GM18873 (cell line): ENCODE data around the gene ANKRD9.
"Not testable (repeated sequence)": the region's sequence is repeated elsewhere in the genome, so short reads cannot be mapped to it uniquely, and the experiment has no call there.

Experiments used
- ATAC-seq: cut with Tn5 transposase; IDR thresholded peaks from one replicate; pipeline ENCODE4 v1.9.1; 2021; ENCODE audit warnings: mild to moderate bottlenecking, moderate library complexity, moderate number of reproducible peaks; ENCODE audit not compliant: unreplicated experiment, low FRiP score

ANKRD9 gene

GRCh38 chr14:102538602-102539543 is 29.3 kb upstream of the ANKRD9 start:
- no peak for ATAC-seq

GRCh38 chr14:102537981-102538601 is 28.5 kb upstream of the ANKRD9 start:
- no peak for ATAC-seq

- no peak for ATAC-seq
Observed at GRCh38 chr14:102532204-102532658, 22.7 kb upstream of the ANKRD9 start.

DNA sequence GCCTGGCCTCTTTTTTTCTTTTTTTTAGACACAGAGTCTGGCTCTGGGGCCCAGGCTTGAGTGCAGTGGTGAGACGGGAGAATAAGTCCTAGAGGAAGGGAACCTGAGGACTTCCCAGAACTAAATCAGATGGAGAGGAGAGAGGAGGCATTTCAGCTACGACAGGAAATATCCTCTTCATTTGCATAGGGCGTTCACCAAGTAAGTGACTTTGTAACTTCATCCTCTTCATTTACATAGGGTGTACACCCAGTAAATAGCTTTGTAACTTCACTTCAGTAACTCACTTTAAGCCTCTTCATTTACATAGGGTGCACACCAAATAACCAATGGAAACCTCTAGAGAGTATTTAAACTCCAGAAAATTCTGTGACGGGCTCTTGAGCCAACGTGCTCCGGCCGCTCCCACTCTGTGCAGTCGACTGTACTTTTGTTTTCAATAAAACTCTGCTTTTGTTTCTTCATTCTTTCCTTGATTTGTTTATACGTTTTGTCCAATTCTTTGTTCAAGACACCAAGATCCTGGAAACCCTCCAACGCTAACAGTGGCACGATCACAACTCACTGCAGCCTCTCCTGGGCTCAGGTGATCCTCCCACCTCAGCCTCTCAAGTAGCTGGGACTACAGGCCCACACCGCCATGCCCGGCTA is 21.4 kb upstream of the ANKRD9 start:
- no peak for ATAC-seq

DNA sequence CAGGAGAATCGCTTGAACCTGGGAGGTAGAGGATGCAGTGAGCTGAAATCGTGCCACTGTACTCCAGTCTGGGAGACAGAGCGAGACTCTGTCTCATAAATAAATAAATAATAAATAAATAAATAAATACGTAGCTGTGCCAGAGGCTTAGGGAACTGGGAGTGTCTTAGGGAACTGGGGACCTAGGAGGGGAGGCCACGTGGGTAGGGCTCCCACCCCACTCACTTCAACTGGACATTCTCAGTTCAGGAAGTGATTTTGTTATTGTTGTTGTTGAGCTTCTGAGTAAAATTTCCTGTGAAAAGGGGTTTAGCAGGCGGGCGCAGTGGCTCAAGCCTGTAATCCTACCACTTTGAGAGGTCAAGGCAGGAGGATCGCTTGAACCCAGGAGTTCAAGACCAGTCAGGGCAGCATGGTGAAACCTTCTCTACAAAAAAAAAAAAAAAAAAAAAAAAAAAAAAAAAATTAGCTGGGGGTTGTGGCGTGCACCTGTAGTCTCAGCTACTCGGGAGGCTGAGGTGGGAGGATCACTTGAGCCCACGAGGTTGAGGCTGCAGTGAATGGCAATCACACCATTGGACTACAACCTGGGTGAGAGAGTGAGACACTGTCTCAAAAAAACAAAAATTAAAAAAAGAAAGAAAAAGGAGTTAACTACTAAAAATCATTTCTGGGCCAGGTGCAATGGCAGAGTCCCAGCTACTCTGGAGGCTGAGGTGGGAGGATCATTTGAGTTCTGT is 19.0 kb upstream of the ANKRD9 start:
- ATAC-seq, result no peak

DNA sequence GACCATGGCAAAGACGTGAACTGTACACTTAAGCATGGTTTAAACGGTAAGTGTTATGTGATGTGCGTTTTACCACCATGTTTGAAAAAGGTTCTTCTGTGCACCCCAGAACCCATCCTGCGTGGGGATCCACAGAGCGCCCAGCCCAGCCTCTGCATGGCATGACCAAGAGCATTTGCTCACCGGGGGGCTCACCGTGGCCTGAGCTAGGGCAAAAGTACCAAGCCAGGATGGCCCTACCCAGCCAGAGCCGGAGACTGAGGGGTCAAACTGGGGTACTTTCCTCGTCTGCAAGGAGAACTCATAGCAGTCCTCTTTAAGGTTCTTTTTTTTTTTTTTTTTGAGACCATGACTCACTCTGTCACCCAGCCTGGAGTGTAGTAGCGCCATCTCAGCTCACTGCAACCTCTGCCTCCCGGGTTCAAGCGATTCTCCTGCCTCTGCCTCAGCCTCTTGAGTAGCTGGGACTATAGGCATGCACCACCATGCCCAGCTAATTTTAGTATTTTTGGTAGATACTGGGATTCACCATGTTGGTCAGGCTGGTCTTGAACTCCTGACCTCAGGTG is 16.4 kb upstream of the ANKRD9 start:
- no peak for ATAC-seq

DNA sequence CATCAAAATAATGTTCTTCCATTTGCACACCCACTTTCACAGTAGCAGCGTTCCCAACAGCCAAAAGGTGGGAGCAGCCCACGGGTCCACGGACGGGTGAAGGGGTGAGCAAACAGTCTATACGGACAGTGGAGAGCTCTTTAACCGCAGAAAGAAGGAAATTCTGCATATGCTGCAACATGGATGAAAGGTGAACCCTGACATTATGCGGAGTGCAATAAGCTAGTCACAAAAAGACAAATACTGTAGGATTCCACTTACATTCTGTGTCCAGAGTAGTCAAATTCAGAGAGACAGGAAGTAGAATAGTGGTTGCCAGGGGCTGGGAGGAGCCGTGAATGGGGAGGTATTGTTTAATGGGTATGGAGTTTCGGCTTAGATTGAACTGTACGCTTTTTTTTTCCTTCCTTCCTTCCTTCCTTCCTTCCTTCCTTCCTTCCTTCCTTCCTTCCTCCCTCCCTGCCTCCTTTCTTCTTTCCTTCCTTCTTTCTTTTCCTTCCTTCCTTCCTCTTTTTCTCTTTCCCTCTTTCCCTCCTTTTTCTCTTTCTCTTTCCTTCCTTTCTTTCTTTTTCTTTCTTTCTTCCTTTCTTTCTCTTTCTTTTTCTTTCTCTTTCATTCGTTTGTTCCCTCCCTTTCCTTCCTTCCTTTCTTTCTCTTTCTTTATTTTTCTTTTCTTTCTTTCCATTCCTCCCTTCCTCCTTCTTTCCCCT is 15.8 kb upstream of the ANKRD9 start:
- ATAC-seq, result no peak

- peak; percentile 99 for ATAC-seq
Observed at GRCh38 chr14:102524451-102525218, 15.1 kb upstream of the ANKRD9 start.

GRCh38 chr14:102523569-102524450 is 14.2 kb upstream of the ANKRD9 start:
- no peak for ATAC-seq

DNA sequence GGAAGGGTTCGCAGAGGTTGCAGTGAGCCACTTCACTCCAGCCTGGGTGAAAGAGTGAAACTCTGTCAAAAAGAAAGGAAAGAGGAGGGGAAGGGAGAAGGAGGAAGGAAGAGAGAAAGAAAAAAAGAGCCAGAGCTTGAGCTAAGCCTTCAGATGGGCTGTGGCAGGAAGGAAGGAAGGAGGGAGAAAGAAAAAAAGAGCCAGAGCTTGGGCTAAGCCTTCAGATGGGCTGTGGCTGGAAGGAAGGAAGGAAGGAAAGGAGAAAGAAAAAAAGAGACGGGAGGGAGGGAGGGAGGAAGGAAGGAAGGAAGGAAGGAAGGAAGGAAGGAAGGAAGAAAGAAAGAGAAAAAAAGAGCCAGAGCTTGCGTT is 13.6 kb upstream of the ANKRD9 start:
- ATAC-seq, result no peak

- not testable (repeated sequence) for ATAC-seq
Observed at GRCh38 chr14:102519709-102520108, 10.1 kb upstream of the ANKRD9 start.

DNA sequence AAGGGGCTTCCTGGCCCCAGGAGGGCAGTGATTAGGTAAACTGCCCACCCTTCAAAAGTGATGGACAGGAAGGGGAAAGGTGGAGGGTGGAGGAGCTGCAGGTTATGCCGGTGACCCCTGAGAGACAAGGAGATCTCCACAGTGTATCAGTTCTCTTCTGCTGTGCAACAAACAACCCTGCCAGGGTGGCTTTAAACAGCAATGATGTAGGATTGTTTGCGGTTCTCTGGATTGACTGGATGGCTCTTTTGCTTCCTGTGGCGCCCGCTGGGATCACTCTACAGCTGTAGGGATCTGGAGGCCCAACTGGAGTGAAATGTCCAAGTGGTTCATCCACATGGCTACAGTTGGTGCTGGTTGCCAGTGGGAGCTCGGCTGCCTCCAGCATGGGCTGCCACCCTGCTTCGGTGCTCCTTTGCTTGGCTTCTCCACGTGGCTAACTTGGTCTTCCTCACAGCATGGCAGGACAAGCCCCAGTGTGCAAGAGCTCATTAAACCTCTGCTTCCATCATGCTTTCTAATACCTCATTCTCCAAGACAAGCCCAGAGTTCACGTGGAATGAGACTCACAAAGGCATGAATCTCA is 8.6 kb upstream of the ANKRD9 start:
- no peak for ATAC-seq

DNA sequence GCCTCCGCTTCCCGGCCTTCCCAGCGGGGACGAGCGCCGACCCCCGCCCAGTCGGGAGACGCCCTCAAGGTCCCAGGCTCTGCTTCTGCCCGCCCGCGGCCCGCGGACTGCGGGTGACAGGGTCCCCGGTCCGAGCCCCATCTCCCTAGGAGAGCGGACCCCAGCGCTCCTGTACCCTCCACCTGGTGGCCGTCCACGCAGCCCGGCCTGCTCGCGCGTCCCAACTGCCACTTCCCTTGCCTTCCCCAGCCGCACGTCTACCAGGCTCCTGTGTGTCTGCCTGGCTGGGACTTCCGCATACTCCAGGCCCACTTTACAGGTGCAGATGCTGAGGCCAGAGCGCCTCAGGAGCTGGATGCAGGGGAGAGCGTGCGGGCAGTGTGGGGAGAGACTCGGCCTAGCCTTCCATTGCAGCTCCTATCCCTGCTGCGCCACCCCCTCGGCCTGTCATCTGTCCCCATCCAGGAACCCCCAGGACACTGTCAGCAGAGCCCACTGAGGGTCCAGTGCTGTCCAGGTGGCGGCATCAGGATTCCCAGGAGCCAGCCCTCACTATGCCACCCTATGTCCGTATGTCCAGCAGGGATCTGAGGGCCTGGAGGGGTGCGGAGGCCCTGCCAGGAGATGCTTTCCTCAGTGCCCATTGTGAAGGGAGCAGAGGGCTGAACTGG is 8.0 kb upstream of the ANKRD9 start:
- ATAC-seq, result no peak

GRCh38 chr14:102516531-102517391 is 7.2 kb upstream of the ANKRD9 start:
- ATAC-seq, result no peak

- no peak for ATAC-seq
Observed at GRCh38 chr14:102514987-102515733, 5.6 kb upstream of the ANKRD9 start.
